Eye (tissue), 1 donor: ENCODE measurements around the gene PLEKHF1.
A peak's percentile ranks its signal among the peaks of the same experiment; 100 is the strongest.
"Not testable (repeated sequence)": the region's sequence is repeated elsewhere in the genome, so short reads cannot be mapped to it uniquely, and the experiment has no call there.

Source experiments
- DNase-seq: peaks from one replicate; pipeline ENCODE4 v3.0.0-alpha.2; 2015

Gene PLEKHF1

GRCh38 chr19:29702963-29703320 is 37.7 kb downstream of the PLEKHF1 start:
- no peak for DNase-seq

GRCh38 chr19:29704562-29705558 is 39.6 kb downstream of the PLEKHF1 start:
- no peak for DNase-seq

GRCh38 chr19:29705706-29706105 is 40.4 kb downstream of the PLEKHF1 start:
- no peak for DNase-seq

- DNase-seq: no peak
Measured at GRCh38 chr19:29706635-29707034, 41.4 kb downstream of the PLEKHF1 start.

GRCh38 chr19:29708554-29709439 is 43.5 kb downstream of the PLEKHF1 start:
- DNase-seq: no peak

GRCh38 chr19:29709440-29709798 is 44.2 kb downstream of the PLEKHF1 start:
- not testable (repeated sequence) for DNase-seq

- DNase-seq: no peak
Measured at GRCh38 chr19:29711584-29712132, 46.4 kb downstream of the PLEKHF1 start.

- DNase-seq: no peak
Measured at GRCh38 chr19:29712744-29713516, 47.7 kb downstream of the PLEKHF1 start.

GRCh38 chr19:29714371-29714952 is 49.2 kb downstream of the PLEKHF1 start:
- DNase-seq: no peak

GRCh38 chr19:29714953-29715700 is 49.9 kb downstream of the PLEKHF1 start, which contains the start of gene C19orf12:
Gene C19orf12, minus strand, starts transcription at chr19:29715261. Its CDS starts 6,848 bp downstream, at chr19:29708413.
- peak; percentile 90 for DNase-seq

- DNase-seq: no peak
Measured at GRCh38 chr19:29715701-29716581, 50.7 kb downstream of the PLEKHF1 start.

- DNase-seq: no peak
Measured at GRCh38 chr19:29717051-29717450, 51.8 kb downstream of the PLEKHF1 start.

- peak; percentile 88 for DNase-seq
Measured at GRCh38 chr19:29724102-29724641, 58.9 kb downstream of the PLEKHF1 start.

- DNase-seq: no peak
Measured at GRCh38 chr19:29724746-29725145, 59.5 kb downstream of the PLEKHF1 start.
